ENCODE measurements around the gene ST7L.

DNA sequence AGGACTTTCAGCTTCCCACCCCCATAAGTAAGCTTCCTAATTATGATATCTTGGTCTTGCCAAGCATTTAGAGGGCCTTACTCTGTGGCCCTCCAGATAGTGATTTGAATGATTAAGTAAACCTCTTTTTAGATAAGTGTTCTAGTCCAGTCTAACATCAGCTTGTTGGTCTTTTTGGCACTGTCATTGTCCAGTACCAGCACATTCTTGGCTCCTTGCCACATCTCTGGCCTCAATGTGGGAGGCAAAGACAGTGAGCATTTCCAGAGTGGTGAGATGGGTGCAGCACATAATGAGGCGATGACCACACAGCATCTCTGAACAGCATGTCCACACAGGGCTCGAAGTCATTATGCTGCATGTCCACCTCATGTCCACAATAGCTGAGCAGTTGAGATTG is 6.8 kb upstream of the ST7L start:
- TF ChIP-seq, protein P1, sequence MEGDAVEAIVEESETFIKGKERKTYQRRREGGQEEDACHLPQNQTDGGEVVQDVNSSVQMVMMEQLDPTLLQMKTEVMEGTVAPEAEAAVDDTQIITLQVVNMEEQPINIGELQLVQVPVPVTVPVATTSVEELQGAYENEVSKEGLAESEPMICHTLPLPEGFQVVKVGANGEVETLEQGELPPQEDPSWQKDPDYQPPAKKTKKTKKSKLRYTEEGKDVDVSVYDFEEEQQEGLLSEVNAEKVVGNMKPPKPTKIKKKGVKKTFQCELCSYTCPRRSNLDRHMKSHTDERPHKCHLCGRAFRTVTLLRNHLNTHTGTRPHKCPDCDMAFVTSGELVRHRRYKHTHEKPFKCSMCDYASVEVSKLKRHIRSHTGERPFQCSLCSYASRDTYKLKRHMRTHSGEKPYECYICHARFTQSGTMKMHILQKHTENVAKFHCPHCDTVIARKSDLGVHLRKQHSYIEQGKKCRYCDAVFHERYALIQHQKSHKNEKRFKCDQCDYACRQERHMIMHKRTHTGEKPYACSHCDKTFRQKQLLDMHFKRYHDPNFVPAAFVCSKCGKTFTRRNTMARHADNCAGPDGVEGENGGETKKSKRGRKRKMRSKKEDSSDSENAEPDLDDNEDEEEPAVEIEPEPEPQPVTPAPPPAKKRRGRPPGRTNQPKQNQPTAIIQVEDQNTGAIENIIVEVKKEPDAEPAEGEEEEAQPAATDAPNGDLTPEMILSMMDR (IDR thresholded peaks at IDR 0.05; ENCODE audit: poor library complexity): no peak
- TF ChIP-seq EZH2phosphoT487 (IDR thresholded peaks at IDR 0.05; ENCODE audit: low read depth, severe bottlenecking, unreplicated experiment) (no peak), EZH2 (IDR thresholded peaks at IDR 0.05; ENCODE audit: borderline replicate concordance) (no peak)
